GM12878 (cell line): ENCODE measurements around the gene DPP9. TPM values are rescaled to one million over a fixed set of nuclear protein-coding genes. Genes with fewer than 3 reads are reported as not detected.

Experiments
- CBX3 ChIP-seq: fragments of 200-600 bp; sonication (generic); IDR thresholded peaks from 2 replicates; pipeline ENCODE4 v1.6.1; 2016; ENCODE audit warnings: low read depth, borderline replicate concordance
- CEBPB ChIP-seq, 2 experiments: fragments of 150-350 bp in 1 of 2; IDR thresholded peaks; 2 replicates each; pipeline ENCODE4 v1.6.1; 2012 to 2014; ENCODE audit warnings: low read depth in 2 of 2, low read length in 2 of 2, borderline replicate concordance in 1 of 2, inconsistent platforms in 1 of 2
- CHD4 ChIP-seq: fragments of 200-600 bp; sonication (generic); IDR thresholded peaks from 2 replicates; pipeline ENCODE4 v1.6.1; 2016; ENCODE audit warnings: mild to moderate bottlenecking
- FOXM1 ChIP-seq: IDR thresholded peaks from 2 replicates; pipeline ENCODE4 v1.6.1; 2012; ENCODE audit warnings: low read depth, mild to moderate bottlenecking, inconsistent platforms, low read length, moderate library complexity
- GATAD2B ChIP-seq: fragments of 450-650 bp; conservative IDR thresholded peaks from 2 replicates; pipeline ENCODE4 v1.6.1; 2017; ENCODE audit warnings: low read depth, mild to moderate bottlenecking, moderate library complexity
- HDAC2 ChIP-seq: fragments of 200-600 bp; sonication (generic); IDR thresholded peaks from 2 replicates; pipeline ENCODE4 v1.6.1; 2017
- MEF2B ChIP-seq: fragments of 450-650 bp; IDR thresholded peaks from 2 replicates; pipeline ENCODE4 v1.6.1; 2018; ENCODE audit warnings: mild to moderate bottlenecking, moderate library complexity; ENCODE audit not compliant: partially characterized antibody, poor library complexity, severe bottlenecking
- NR2F1 ChIP-seq: fragments of 450-650 bp; conservative IDR thresholded peaks from 2 replicates; pipeline ENCODE4 v1.6.1; 2017; ENCODE audit warnings: mild to moderate bottlenecking
- RUNX3 ChIP-seq: IDR thresholded peaks from 2 replicates; pipeline ENCODE4 v1.6.1; 2012; ENCODE audit warnings: low read length, inconsistent platforms
- TCF3 ChIP-seq: IDR thresholded peaks from 2 replicates; pipeline ENCODE4 v1.6.1; 2012; ENCODE audit warnings: low read depth, mild to moderate bottlenecking, low read length, borderline replicate concordance; ENCODE audit not compliant: insufficient read depth
- YBX1 ChIP-seq: fragments of 450-650 bp; IDR thresholded peaks from 2 replicates; pipeline ENCODE4 v1.6.1; 2016; ENCODE audit warnings: antibody characterized with exemption
- ZNF207 ChIP-seq: fragments of 450-650 bp; IDR thresholded peaks from 2 replicates; pipeline ENCODE4 v1.6.1; 2014; ENCODE audit warnings: antibody characterized with exemption, mild to moderate bottlenecking, borderline replicate concordance
- polyA plus RNA-seq, 11 experiments: library from polyadenylated mRNA; depleted of rRNA in 4 of 11; unstranded in 6 of 11; stranded (reverse) in 5 of 11; fragments of >200 nt; fragmentation: Nextera tagmentation in 4 of 11; fragmentation: Illumina TruSeq in 1 of 11; extraction: Ambion mirVana in 4 of 11; extraction: Trizol in 1 of 11; gene quantifications; 1 replicate in 1 of 11; 2 replicates in 10 of 11; pipeline versions ENCODE4 v1.2.1 to v1.2.3, GENCODE V29; 2011 to 2016; ENCODE audit warnings: inconsistent platforms in 2 of 11, missing spikeins in 2 of 11, low read depth in 1 of 11
- total RNA-seq, 4 experiments: library from RNA; depleted of rRNA in 3 of 4; stranded (reverse); fragments of >200 nt in 3 of 4; fragmentation: Illumina TruSeq in 1 of 4; extraction: Trizol in 1 of 4; gene quantifications; 2 replicates each; pipeline versions ENCODE4 v1.2.1 to v1.2.3, GENCODE V29; 2013 to 2021
- TF ChIP-seq, protein P1 (sequence below): fragments of 450-650 bp; IDR thresholded peaks from 2 replicates; pipeline ENCODE4 v1.6.1; 2017; ENCODE audit warnings: mild to moderate bottlenecking, low read depth, inconsistent platforms; ENCODE audit not compliant: poor library complexity, severe bottlenecking
- TF ChIP-seq, protein P2 (sequence below): IDR thresholded peaks from 2 replicates; pipeline ENCODE4 v1.6.1; 2012; ENCODE audit warnings: improper control_type of control experiment, low read depth, low read length; ENCODE audit not compliant: insufficient replicate concordance
- TF ChIP-seq, protein P3 (sequence below): fragments of 450-650 bp; IDR thresholded peaks from 2 replicates; pipeline ENCODE4 v1.6.1; 2014; ENCODE audit warnings: mild to moderate bottlenecking
- TF ChIP-seq, protein P4 (sequence below): IDR thresholded peaks from 2 replicates; pipeline ENCODE4 v1.6.1; 2012; ENCODE audit warnings: low read depth, low read length, improper control_type of control experiment
- TF ChIP-seq, protein P5 (sequence below): fragments of 450-650 bp; conservative IDR thresholded peaks from 2 replicates; pipeline ENCODE4 v1.6.1; 2017; ENCODE audit warnings: mild to moderate bottlenecking, moderate library complexity

Gene DPP9
- total and polyA plus RNA-seq, 10 of the 15 experiments (the other 5 are each of a cell fraction or from before 2014, with no cell fraction given): 0.64 to 58.6 (median 27.6) TPM

DNA sequence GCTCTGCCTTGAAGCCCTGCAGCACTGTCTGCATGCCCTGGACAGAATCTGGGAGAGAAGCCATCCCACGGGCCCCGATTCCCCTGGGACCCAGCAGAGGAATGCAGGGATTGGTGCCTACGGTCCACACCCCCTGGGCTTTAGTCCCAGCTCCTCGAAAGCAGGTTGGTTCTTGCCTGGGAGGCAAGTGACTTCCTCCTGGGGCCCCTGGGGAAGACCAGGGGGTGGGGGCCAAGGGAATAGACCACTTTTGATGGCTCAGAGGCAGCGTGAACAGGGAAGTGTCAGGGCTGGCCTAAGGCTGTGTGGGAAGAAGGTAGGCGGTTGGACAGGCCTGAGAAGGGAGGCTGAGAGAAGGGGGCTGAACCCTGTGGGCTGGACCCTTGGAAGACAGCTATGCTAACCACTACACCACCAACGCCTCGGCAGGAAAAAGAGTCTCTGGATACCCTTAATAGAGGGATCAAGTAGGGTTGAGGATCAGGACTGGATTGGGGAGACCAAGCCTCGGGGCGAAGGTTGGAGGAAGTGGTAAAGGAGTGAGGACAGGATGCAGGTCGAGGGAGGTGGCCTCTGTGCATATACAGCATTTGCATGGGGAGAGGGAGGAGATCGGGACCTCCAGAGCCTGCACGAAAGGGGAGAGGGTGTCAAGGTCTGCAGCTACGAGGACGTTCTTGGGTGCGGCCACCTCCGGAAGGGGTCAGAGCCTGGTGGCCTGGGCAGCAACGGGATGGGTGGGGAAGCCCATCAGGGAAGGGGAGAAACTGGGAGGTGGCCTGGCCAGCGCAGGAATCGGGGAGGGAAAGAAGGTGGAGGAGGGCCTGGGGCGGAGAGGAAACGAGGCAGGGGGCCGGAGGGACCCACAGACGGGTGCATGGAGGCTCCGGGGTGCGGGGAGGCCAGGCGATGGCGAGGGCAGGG, 709 bp downstream of the DPP9 start (continued):
- TF ChIP-seq, protein P1, sequence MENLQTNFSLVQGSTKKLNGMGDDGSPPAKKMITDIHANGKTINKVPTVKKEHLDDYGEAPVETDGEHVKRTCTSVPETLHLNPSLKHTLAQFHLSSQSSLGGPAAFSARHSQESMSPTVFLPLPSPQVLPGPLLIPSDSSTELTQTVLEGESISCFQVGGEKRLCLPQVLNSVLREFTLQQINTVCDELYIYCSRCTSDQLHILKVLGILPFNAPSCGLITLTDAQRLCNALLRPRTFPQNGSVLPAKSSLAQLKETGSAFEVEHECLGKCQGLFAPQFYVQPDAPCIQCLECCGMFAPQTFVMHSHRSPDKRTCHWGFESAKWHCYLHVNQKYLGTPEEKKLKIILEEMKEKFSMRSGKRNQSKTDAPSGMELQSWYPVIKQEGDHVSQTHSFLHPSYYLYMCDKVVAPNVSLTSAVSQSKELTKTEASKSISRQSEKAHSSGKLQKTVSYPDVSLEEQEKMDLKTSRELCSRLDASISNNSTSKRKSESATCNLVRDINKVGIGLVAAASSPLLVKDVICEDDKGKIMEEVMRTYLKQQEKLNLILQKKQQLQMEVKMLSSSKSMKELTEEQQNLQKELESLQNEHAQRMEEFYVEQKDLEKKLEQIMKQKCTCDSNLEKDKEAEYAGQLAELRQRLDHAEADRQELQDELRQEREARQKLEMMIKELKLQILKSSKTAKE: no peak
- TF ChIP-seq, protein P2, sequence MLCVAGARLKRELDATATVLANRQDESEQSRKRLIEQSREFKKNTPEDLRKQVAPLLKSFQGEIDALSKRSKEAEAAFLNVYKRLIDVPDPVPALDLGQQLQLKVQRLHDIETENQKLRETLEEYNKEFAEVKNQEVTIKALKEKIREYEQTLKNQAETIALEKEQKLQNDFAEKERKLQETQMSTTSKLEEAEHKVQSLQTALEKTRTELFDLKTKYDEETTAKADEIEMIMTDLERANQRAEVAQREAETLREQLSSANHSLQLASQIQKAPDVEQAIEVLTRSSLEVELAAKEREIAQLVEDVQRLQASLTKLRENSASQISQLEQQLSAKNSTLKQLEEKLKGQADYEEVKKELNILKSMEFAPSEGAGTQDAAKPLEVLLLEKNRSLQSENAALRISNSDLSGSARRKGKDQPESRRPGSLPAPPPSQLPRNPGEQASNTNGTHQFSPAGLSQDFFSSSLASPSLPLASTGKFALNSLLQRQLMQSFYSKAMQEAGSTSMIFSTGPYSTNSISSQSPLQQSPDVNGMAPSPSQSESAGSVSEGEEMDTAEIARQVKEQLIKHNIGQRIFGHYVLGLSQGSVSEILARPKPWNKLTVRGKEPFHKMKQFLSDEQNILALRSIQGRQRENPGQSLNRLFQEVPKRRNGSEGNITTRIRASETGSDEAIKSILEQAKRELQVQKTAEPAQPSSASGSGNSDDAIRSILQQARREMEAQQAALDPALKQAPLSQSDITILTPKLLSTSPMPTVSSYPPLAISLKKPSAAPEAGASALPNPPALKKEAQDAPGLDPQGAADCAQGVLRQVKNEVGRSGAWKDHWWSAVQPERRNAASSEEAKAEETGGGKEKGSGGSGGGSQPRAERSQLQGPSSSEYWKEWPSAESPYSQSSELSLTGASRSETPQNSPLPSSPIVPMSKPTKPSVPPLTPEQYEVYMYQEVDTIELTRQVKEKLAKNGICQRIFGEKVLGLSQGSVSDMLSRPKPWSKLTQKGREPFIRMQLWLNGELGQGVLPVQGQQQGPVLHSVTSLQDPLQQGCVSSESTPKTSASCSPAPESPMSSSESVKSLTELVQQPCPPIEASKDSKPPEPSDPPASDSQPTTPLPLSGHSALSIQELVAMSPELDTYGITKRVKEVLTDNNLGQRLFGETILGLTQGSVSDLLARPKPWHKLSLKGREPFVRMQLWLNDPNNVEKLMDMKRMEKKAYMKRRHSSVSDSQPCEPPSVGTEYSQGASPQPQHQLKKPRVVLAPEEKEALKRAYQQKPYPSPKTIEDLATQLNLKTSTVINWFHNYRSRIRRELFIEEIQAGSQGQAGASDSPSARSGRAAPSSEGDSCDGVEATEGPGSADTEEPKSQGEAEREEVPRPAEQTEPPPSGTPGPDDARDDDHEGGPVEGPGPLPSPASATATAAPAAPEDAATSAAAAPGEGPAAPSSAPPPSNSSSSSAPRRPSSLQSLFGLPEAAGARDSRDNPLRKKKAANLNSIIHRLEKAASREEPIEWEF: no peak
- TF ChIP-seq ZNF207 (no peak), FOXM1 (no peak), GATAD2B (no peak), YBX1 (no peak), HDAC2 (no peak), CHD4 (no peak), CEBPB (IDR thresholded peaks at IDR 0.05; ENCODE audit: borderline replicate concordance in 1 of 2, low read depth in 2 of 2, low read length in 2 of 2) (no peak), RUNX3 (no peak), TCF3 (no peak), NR2F1 (no peak), CBX3 (no peak), MEF2B (peak; percentile 61)
- TF ChIP-seq, protein P3, sequence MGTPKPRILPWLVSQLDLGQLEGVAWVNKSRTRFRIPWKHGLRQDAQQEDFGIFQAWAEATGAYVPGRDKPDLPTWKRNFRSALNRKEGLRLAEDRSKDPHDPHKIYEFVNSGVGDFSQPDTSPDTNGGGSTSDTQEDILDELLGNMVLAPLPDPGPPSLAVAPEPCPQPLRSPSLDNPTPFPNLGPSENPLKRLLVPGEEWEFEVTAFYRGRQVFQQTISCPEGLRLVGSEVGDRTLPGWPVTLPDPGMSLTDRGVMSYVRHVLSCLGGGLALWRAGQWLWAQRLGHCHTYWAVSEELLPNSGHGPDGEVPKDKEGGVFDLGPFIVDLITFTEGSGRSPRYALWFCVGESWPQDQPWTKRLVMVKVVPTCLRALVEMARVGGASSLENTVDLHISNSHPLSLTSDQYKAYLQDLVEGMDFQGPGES: no peak
- TF ChIP-seq, protein P4, sequence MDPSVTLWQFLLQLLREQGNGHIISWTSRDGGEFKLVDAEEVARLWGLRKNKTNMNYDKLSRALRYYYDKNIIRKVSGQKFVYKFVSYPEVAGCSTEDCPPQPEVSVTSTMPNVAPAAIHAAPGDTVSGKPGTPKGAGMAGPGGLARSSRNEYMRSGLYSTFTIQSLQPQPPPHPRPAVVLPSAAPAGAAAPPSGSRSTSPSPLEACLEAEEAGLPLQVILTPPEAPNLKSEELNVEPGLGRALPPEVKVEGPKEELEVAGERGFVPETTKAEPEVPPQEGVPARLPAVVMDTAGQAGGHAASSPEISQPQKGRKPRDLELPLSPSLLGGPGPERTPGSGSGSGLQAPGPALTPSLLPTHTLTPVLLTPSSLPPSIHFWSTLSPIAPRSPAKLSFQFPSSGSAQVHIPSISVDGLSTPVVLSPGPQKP: no peak
- TF ChIP-seq, protein P5, sequence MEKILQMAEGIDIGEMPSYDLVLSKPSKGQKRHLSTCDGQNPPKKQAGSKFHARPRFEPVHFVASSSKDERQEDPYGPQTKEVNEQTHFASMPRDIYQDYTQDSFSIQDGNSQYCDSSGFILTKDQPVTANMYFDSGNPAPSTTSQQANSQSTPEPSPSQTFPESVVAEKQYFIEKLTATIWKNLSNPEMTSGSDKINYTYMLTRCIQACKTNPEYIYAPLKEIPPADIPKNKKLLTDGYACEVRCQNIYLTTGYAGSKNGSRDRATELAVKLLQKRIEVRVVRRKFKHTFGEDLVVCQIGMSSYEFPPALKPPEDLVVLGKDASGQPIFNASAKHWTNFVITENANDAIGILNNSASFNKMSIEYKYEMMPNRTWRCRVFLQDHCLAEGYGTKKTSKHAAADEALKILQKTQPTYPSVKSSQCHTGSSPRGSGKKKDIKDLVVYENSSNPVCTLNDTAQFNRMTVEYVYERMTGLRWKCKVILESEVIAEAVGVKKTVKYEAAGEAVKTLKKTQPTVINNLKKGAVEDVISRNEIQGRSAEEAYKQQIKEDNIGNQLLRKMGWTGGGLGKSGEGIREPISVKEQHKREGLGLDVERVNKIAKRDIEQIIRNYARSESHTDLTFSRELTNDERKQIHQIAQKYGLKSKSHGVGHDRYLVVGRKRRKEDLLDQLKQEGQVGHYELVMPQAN: no peak
